Activated CD8-positive, alpha-beta memory T cell treated with anti-CD3 and anti-CD28 coated beads, Interleukin-2, amount 50 U/mL, for 4 hours (primary cell): ENCODE results near the gene MCCC1.
A peak's percentile ranks its signal among the peaks of the same experiment; 100 is the strongest.
"Not testable (repeated sequence)": the region's sequence is repeated elsewhere in the genome, so short reads cannot be mapped to it uniquely, and the experiment has no call there.

Experiments used
- DNase-seq: peaks from one replicate; pipeline ENCODE4 v3.0.0-alpha.2; 2020

Gene MCCC1

DNA sequence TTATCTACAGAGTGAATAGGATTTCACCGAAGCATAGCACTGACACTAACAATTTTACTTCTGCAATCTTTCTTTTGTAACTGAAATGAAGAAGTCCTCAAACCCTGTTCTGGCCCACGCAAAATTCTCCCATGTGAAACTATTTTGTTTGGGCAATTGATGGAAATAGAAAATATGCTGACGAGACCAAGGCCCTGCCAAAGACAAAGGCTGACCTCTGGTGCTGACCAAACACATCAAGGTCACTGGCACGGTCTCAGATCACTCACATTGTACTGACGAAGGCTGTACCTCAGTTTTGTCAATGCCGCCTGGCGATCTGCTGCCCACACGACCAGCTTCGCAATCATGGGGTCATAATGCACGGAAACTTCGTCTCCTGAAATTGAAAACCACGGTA, 60.5 kb downstream of the MCCC1 start:
- no peak for DNase-seq

- DNase-seq, result no peak
These were observed 61.1 kb downstream of the MCCC1 start for GRCh38 chr3:183038221-183038620.

DNA sequence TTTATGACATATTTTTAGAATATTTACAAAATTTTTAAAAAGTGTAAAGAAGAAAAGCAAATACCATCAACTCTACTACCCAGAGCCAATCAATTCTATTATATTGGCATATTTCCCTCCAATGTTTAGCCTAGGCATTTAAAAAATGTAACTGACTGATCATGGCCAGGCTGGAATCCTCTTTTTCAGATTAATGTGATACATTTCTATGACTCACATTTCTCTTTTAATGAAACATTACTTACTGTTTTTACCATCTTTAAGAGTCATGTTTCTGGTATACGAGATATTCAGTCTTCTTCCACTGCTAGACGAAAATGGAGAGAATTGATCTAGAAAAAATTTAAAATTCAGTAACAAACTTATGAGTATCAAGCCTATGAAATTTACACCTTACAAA, 65.5 kb downstream of the MCCC1 start:
- no peak for DNase-seq

GRCh38 chr3:183032880-183033555, 66.3 kb downstream of the MCCC1 start:
- DNase-seq, result no peak

DNA sequence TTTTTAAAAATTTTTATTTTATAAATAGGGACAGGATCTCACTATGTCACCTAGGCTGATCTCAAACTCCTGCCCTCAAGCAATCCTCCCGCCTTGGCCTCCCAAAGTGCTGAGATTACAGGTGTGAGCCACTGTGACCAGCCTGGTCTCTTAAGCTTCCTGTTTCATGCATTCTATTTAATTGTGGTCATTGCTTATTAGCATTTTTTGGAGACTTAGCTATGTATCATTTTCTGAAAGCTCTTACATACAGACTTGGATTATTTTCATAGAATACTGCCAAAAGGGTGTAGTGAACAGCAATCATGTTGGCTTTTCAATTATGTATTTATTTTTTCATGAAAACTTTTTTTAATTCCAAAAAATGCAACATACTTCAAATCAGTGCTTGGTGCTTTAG, 67.5 kb downstream of the MCCC1 start:
- no peak for DNase-seq

GRCh38 chr3:183028416-183028815, 70.9 kb downstream of the MCCC1 start:
- DNase-seq, result no peak

DNA sequence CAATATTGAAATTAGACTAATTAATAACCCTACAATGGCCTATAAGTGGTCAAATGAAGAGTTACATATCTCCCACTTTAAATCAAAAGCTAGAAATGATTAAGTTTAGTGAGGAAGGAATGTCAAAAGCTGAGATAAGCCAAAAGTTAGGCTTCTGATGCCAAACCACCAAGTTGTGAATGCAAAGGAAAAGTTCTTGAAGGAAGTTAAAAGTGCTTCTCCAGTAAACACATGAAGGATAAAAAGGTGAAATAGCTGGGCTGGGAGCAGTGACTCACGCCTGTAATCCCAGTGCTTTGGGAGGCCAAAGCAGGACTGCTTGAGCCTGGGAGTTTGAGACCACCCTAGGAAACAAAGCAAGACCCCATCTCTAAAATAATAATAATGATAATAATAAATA, 72.0 kb downstream of the MCCC1 start:
- DNase-seq, result no peak

GRCh38 chr3:183022936-183023516, 76.3 kb downstream of the MCCC1 start:
- DNase-seq, result no peak

DNA sequence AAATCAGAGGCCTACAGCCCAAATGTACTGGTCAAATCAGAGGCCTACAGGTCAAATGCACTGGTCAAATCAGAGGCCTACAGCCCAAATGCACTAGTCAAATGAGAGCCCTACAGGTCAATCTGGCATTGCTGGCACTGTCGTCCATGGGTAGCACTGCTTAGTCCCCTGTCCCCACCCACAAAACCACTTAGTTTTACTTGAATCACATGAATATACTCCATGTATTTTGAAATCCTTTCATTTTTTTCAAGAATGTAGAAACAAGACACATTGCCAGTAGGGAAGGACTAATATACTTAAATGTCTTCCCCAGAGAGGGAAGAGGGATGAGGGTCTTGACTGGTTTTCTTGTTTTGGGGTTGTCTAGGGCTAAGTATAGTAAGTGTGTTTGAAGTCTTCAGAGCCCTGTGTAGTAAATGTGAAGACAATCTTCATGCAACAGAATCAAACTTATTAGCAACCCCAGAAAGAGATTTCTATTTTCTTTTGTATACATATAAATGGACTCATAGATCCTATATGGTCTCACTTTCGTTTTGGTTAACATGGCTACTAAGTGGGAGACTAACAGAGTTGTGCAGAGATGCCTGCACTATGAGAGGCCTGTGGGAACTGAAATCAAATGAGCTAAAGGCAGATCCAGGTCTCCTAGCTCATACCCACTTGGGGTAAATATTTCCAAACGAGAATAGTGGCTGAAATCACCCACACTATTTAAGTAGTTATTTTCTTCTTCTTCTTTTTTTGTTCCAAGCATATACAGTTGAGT, 80.7 kb downstream of the MCCC1 start:
- DNase-seq, result no peak

DNA sequence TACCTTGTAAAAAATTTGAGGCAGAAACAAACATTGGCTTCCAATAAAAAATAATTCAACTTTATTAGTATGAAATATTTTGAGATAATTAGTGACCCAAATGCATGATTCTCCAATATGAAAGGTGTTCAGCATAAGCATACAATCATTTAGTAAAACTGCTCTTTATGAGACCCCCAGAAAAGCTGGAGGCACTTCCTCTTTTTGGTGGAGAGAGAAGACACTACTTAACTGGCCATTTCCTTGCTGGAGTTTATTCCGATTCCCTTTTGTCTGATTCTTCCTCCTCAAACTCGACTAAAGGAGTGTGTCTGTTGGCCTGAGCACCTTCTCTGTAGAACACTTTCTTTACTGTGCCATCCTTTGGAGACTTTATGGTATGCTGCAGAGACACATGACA, 84.1 kb downstream of the MCCC1 start:
- no peak for DNase-seq

- DNase-seq, result no peak
These were observed 85.4 kb downstream of the MCCC1 start for GRCh38 chr3:183013856-183014255.

GRCh38 chr3:183013074-183013473, 86.2 kb downstream of the MCCC1 start:
- no peak for DNase-seq

GRCh38 chr3:183008800-183009199, 90.5 kb downstream of the MCCC1 start:
- DNase-seq, result no peak

DNA sequence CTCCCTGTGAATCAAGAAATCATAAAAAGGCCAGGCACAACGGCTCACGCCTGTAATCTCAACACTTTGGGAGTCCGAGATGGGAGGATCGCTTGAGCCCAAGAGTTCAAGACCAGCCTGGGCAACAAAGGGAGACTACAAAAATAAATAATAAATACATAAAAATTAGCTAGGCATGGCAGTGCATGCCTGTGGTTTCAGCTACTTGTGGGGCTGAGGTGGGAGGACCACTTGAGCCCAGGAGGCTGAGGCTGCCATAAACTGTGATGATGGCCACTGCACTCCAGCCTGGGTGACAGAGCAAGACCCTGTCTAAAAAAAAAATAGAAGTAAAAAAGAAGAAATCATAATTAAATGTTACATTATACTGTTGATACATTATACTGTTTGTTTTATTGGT, 91.0 kb downstream of the MCCC1 start:
- DNase-seq, result no peak

DNA sequence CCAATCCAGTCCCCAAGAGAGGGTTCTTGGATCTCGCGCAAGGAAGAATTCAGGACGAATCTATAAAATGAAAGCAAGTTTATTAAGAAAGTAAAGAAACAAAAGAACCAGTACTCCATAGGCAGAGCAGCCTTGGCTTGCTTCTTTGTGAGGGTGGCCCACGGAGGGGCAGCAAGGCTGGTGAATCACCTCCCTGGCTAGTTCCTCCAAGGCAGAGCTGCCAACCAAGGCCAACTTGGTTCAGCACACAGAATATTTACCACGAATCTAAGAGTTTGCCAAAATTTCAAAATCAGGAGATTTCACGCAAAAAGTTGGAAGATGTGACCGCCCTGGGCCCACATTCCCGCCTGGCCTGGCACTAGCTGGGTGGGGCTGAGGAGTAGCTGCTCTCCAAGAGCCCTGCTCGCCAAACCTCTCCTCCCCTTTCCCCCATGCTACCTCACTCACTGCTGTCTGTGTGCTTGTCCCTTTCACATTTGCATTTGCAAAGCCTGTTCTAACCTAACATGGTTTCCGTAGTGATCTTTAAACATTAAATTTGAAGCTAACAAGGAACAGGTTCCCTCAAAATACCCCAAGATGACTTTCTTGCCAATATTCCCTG, 92.8 kb downstream of the MCCC1 start:
- DNase-seq, result no peak

GRCh38 chr3:182999767-183000166, 99.5 kb downstream of the MCCC1 start:
- DNase-seq, result no peak

DNA sequence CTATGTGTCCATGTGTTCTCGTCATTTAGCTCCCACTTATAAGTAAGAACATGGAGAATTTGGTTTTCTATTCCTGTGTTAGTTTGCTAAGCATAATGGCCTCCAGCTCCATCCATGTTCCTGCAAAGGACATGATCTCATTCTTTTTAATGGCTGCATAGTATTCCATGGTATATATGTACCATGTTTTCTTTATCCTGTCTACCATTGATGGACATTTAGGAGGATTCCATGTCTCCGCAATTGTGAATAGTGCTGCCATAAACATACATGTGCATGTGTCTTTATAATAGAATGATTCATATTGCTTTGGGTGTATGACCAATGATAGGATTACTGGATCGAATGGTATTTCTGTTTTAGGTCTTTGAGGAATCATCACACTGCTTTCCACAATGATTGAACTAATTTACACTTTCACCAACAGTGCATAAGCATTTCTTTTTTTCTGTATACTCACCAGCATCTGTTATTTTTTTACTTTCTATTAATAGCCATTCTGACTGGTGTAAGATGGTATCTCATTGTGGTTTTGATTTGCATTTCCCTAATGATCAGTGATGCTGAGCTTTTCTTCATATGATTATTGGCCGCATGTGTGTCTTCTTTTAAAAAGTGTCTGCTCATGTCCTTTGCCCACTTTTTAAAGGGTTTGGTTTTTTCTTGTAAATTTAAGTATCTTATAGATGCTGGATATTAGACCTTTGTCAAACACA, 105.7 kb downstream of the MCCC1 start:
- not testable (repeated sequence) for DNase-seq

GRCh38 chr3:182989566-182989965, 109.7 kb downstream of the MCCC1 start:
- no peak for DNase-seq

DNA sequence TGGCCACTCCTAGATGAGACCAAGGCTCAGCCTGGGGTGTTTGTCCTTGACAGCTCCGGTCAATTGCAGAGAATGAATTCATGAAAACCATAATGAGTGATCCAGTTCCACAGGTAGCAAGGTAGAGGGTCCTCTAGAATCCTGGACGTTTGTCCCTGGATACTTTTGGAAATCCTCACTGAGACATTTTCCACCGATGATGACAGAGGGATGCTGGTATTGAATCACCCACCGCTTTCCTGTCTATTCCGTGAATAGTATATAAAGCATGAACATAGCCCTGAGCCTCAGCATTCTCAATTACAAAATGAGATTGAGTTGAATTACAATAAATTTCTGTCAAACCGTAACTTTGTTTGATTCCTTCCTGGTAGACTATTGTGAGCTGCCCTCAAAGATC, 113.3 kb downstream of the MCCC1 start:
- DNase-seq, result no peak

- DNase-seq, result no peak
These were observed 115.4 kb downstream of the MCCC1 start for GRCh38 chr3:182983876-182984275.

GRCh38 chr3:182981038-182981380, 118.3 kb downstream of the MCCC1 start:
- DNase-seq, result peak; percentile 23

GRCh38 chr3:182980204-182981037, 118.9 kb downstream of the MCCC1 start, which contains the start of gene DCUN1D1:
DCUN1D1 (minus strand) TSS chr3:182980538; CDS start chr3:182980489, 49 bp downstream.
- DNase-seq, result peak; percentile 87
